GM23338 (cell line): ENCODE measurements around the gene UBE2E2. TPM values are rescaled to one million over a fixed set of nuclear protein-coding genes. Genes with fewer than 3 reads are reported as not detected.

Experiments
- ATAC-seq: fragments of 200-7000 bp; cut with Tn5 transposase; 3 replicates; pipeline ENCODE4 v1.9.1; 2020
- DNase-seq: peaks from one replicate; pipeline ENCODE4 v3.0.0-alpha.2; 2015; ENCODE audit warnings: low spot score
- H2AFZ ChIP-seq: fragments of 200-600 bp; sonication (generic); 2 replicates; pipeline ENCODE4 v1.8.0; 2016; ENCODE audit warnings: antibody characterized with exemption, mild to moderate bottlenecking, moderate library complexity
- H3F3A ChIP-seq: fragments of 200-600 bp; sonication (generic); replicated peaks from 2 replicates; pipeline ENCODE4 v1.8.0; 2017; ENCODE audit warnings: antibody characterized with exemption, mixed run types, low read depth
- H3K27ac ChIP-seq: fragments of 200-600 bp; sonication (generic); 2 replicates; pipeline ENCODE4 v1.6.1; 2016; ENCODE audit warnings: low read depth
- H3K27me3 ChIP-seq: fragments of 200-600 bp; sonication (generic); 2 replicates; pipeline ENCODE4 v1.8.0; 2016; ENCODE audit warnings: mild to moderate bottlenecking, mixed run types, moderate library complexity; ENCODE audit not compliant: insufficient read depth
- H3K36me3 ChIP-seq: fragments of 200-600 bp; sonication (generic); 2 replicates; pipeline ENCODE4 v1.8.0; 2016; ENCODE audit warnings: mild to moderate bottlenecking; ENCODE audit not compliant: insufficient read depth
- H3K4me1 ChIP-seq: fragments of 200-600 bp; sonication (generic); 2 replicates; pipeline ENCODE4 v1.8.0; 2016; ENCODE audit warnings: mild to moderate bottlenecking, moderate library complexity; ENCODE audit not compliant: insufficient read depth
- H3K4me2 ChIP-seq: fragments of 200-600 bp; sonication (generic); 2 replicates; pipeline ENCODE4 v1.7.1; 2017; ENCODE audit warnings: mixed run types
- H3K4me3 ChIP-seq: fragments of 200-600 bp; sonication (generic); 2 replicates; pipeline ENCODE4 v1.6.1; 2016; ENCODE audit warnings: mixed run types
- H3K79me2 ChIP-seq: fragments of 200-600 bp; sonication (generic); replicated peaks from 2 replicates; pipeline ENCODE4 v1.8.0; 2017; ENCODE audit warnings: mild to moderate bottlenecking; ENCODE audit not compliant: insufficient read depth
- H3K9me2 ChIP-seq: fragments of 200-600 bp; sonication (generic); 2 replicates; pipeline ENCODE4 v1.8.0; 2017; ENCODE audit not compliant: insufficient read depth
- H4K20me1 ChIP-seq: fragments of 200-600 bp; sonication (generic); replicated peaks from 2 replicates; pipeline ENCODE4 v1.8.0; 2017; ENCODE audit warnings: mild to moderate bottlenecking; ENCODE audit not compliant: insufficient read depth
- H3K27ac Mint-ChIP-seq: 2 replicates; pipeline ENCODE4 v1.8.0; 2020; ENCODE audit warnings: inconsistent platforms, mild to moderate bottlenecking, moderate library complexity, mixed read lengths
- H3K27me3 Mint-ChIP-seq: 3 replicates; pipeline ENCODE4 v1.8.0; 2022; ENCODE audit warnings: low read depth, mild to moderate bottlenecking, moderate library complexity, mixed read lengths, inconsistent platforms; ENCODE audit not compliant: insufficient read depth, poor library complexity
- H3K36me3 Mint-ChIP-seq: 3 replicates; pipeline ENCODE4 v1.8.0; 2021; ENCODE audit warnings: low read depth, mild to moderate bottlenecking, inconsistent platforms, moderate library complexity, mixed read lengths
- H3K4me1 Mint-ChIP-seq: 3 replicates; pipeline ENCODE4 v1.8.0; 2020; ENCODE audit warnings: mild to moderate bottlenecking, inconsistent platforms, mixed read lengths
- H3K4me3 Mint-ChIP-seq: 3 replicates; pipeline ENCODE4 v1.8.0; 2021; ENCODE audit warnings: moderate library complexity, mild to moderate bottlenecking, inconsistent platforms, mixed read lengths
- H3K9me3 Mint-ChIP-seq: 3 replicates; pipeline ENCODE4 v1.8.0; 2020; ENCODE audit warnings: moderate library complexity, mild to moderate bottlenecking, inconsistent platforms, mixed read lengths
- CTCF ChIP-seq, 2 experiments: fragments of 200-600 bp in 1 of 2; sonication (generic) in 1 of 2; conservative IDR thresholded peaks; 2 replicates each; pipeline versions ENCODE4 v1.5.1 to v1.6.1; 2016 to 2017; ENCODE audit warnings: antibody characterized with exemption in 2 of 2, low read depth in 2 of 2, mild to moderate bottlenecking in 2 of 2, moderate library complexity in 1 of 2
- ETS1 ChIP-seq: IDR thresholded peaks from 2 replicates; pipeline ENCODE4 v1.6.1; 2016; ENCODE audit warnings: antibody characterized with exemption
- EZH2phosphoT487 ChIP-seq: fragments of 200-600 bp; sonication (generic); IDR thresholded peaks from one replicate; pipeline ENCODE4 v1.8.1; 2018; ENCODE audit warnings: antibody characterized with exemption; ENCODE audit not compliant: unreplicated experiment
- JUNB ChIP-seq: IDR thresholded peaks from one replicate; pipeline ENCODE4 v1.6.1; 2016; ENCODE audit warnings: antibody characterized with exemption; ENCODE audit not compliant: unreplicated experiment
- NANOG ChIP-seq: IDR thresholded peaks from 2 replicates; pipeline ENCODE4 v1.6.1; 2016; ENCODE audit warnings: antibody characterized with exemption, borderline replicate concordance
- POLR2AphosphoS5 ChIP-seq: IDR thresholded peaks from 2 replicates; pipeline ENCODE4 v1.6.1; 2016; ENCODE audit warnings: antibody characterized with exemption, low read depth
- STAT1 ChIP-seq: IDR thresholded peaks from one replicate; pipeline ENCODE4 v1.6.1; 2016; ENCODE audit warnings: antibody characterized with exemption; ENCODE audit not compliant: unreplicated experiment
- ZNF462 ChIP-seq: fragments of 250-450 bp; sonication (Bioruptor Pico); IDR thresholded peaks from 2 replicates; pipeline ENCODE4 v1.5.0; 2020; ENCODE audit warnings: mild to moderate bottlenecking, moderate library complexity
- polyA plus RNA-seq: library from polyadenylated mRNA; unstranded; fragments of >200 nt; fragmentation: Nextera tagmentation; extraction: Ambion mirVana; gene quantifications from 2 replicates; pipeline ENCODE4 v1.2.1, GENCODE V29; 2016
- total RNA-seq: library from RNA; depleted of rRNA; stranded (reverse); fragments of >200 nt; shearing (Covaris generic); gene quantifications from 2 replicates; pipeline ENCODE4 v1.2.3, GENCODE V29; 2014

Gene UBE2E2
- total and polyA plus RNA-seq, 2 experiments from 2014 or later = 86.9 to 169 TPM

GRCh38 chr3:23271876-23272741 is 69.0 kb downstream of the UBE2E2 start:
- H3K9me3 Mint-ChIP-seq = peaks cover 34% of the 10 kb centered on the region

More at GRCh38 chr3:23271876-23272741, 69.0 kb downstream of the UBE2E2 start:
- no peaks in the 10 kb centered on the region; the same call in none of the 2 replicates for H4K20me1 ChIP-seq
- H3K4me3 ChIP-seq = no peak overlapping the region
- H3K27ac ChIP-seq = no peak overlapping the region
- Mint-ChIP-seq H3K27me3 (peaks cover 8% of the 10 kb centered on the region), H3K4me3 (no peak overlapping the region), H3K36me3 (peaks cover 34% of the 10 kb centered on the region), H3K4me1 (peaks cover 8% of the 10 kb centered on the region; the same call in 1 of the 3 replicates), H3K27ac (no peak overlapping the region)
- no peaks in the 10 kb centered on the region for H3F3A ChIP-seq
- no peaks in the 10 kb centered on the region for H3K27me3 ChIP-seq
- no peak for ATAC-seq
- TF ChIP-seq ETS1 (no peak), POLR2AphosphoS5 (no peak), NANOG (no peak), JUNB (no peak), CTCF (conservative IDR thresholded peaks at IDR 0.05; ENCODE audit: low read depth in 2 of 2) (no peak), STAT1 (no peak), ZNF462 (CRISPR knock-in tag) (no peak), EZH2phosphoT487 (no peak)
- H2AFZ ChIP-seq = no peak overlapping the region
- H3K9me2 ChIP-seq = no peaks in the 10 kb centered on the region
- peaks cover 22% of the 10 kb centered on the region for H3K79me2 ChIP-seq
- H3K4me2 ChIP-seq = no peak overlapping the region
- no peaks in the 10 kb centered on the region for H3K4me1 ChIP-seq
- no peak for DNase-seq
- no peaks in the 10 kb centered on the region for H3K36me3 ChIP-seq
